Activated CD4-positive, alpha-beta T cell treated with anti-CD3 and anti-CD28 coated beads, Interleukin-2, amount 50 U/mL, for 16 hours (primary cell): ENCODE results near the gene ABCA6.
"Not testable (repeated sequence)": the region's sequence is repeated elsewhere in the genome, so short reads cannot be mapped to it uniquely, and the experiment has no call there.

Experiments used
- DNase-seq: peaks from one replicate; pipeline ENCODE4 v3.0.0-alpha.2; 2020

The ABCA6 gene

GRCh38 chr17:69141431-69142174 lies at the start of gene ABCA6:
TSS of gene ABCA6 (minus strand) at chr17:69141895. CDS start at chr17:69140703, 1,192 bp downstream.
- no peak for DNase-seq

- DNase-seq = no peak
Observed at GRCh38 chr17:69188796-69189195, 47.1 kb upstream of the ABCA6 start.

GRCh38 chr17:69188064-69188463 lies 46.4 kb upstream of the ABCA6 start:
- DNase-seq = no peak

- DNase-seq = no peak
Observed at GRCh38 chr17:69187294-69187693, 45.6 kb upstream of the ABCA6 start.

GRCh38 chr17:69179227-69179952 lies 37.7 kb upstream of the ABCA6 start:
- no peak for DNase-seq

GRCh38 chr17:69176457-69176795 lies 34.7 kb upstream of the ABCA6 start:
- DNase-seq = no peak

- DNase-seq = no peak
Observed at GRCh38 chr17:69175625-69176456, 34.1 kb upstream of the ABCA6 start.

- no peak for DNase-seq
Observed at GRCh38 chr17:69175262-69175624, 33.5 kb upstream of the ABCA6 start.

- DNase-seq = no peak
Observed at GRCh38 chr17:69173118-69173517, 31.4 kb upstream of the ABCA6 start.

GRCh38 chr17:69170377-69170776 lies 28.7 kb upstream of the ABCA6 start:
- DNase-seq = no peak

GRCh38 chr17:69168642-69169041 lies 26.9 kb upstream of the ABCA6 start:
- not testable (repeated sequence) for DNase-seq

GRCh38 chr17:69166957-69167356 lies 25.3 kb upstream of the ABCA6 start:
- DNase-seq = no peak

GRCh38 chr17:69164206-69164605 lies 22.5 kb upstream of the ABCA6 start:
- no peak for DNase-seq

- no peak for DNase-seq
Observed at GRCh38 chr17:69159418-69159817, 17.7 kb upstream of the ABCA6 start.

GRCh38 chr17:69154267-69154666 lies 12.6 kb upstream of the ABCA6 start:
- no peak for DNase-seq

GRCh38 chr17:69150333-69150732 lies 8.6 kb upstream of the ABCA6 start:
- DNase-seq = no peak

GRCh38 chr17:69147460-69147859 lies 5.8 kb upstream of the ABCA6 start:
- DNase-seq = no peak

GRCh38 chr17:69144331-69145255 lies 2.9 kb upstream of the ABCA6 start:
- DNase-seq = no peak

- DNase-seq = no peak
Observed at GRCh38 chr17:69143683-69144231, 2.1 kb upstream of the ABCA6 start.

GRCh38 chr17:69143151-69143550 lies 1.5 kb upstream of the ABCA6 start:
- DNase-seq = no peak

GRCh38 chr17:69142175-69142802 lies 594 bp upstream of the ABCA6 start:
- DNase-seq = no peak

- DNase-seq = no peak
Observed at GRCh38 chr17:69134112-69134511, 7.6 kb downstream of the ABCA6 start.
